ENCODE results near the gene RFTN1. TPM values are rescaled to one million over a fixed set of nuclear protein-coding genes. Genes with fewer than 3 reads are reported as not detected.

The RFTN1 gene
- total and polyA plus RNA-seq, 2 donors (not counting 3 experiments of a cell fraction or from before 2014, with no cell fraction given), result 40.3 to 43.3 TPM

DNA sequence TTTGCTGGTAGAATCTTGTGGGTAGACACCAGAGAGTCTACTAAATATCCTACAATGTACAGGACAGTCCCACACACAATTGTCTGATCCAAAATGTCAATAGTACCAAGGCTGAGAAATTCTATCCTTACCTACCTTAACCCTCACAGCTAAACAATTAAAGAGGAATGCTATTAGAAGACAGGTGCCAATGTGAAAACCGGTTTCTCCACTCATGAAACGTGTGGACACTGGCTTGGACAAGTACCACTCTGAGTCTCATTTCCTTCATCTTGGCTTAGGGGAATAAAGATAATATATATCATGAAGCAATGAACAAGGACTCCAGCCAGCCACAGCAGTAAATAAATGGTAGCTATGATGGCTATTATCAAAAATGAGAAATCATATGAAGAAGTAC is 90.2 kb downstream of the RFTN1 start:
- H3K4me3 ChIP-seq (replicated peaks in 1 of 3; ENCODE audit: insufficient read depth in 1 of 3, low read depth in 1 of 3, low read length in 3 of 3), result no peak overlapping the region
- intact Hi-C loops (cut with micrococcal nuclease), result no loop called here
- H3K36me3 ChIP-seq (ENCODE audit: control insufficient read depth in 2 of 2, extremely low read depth in 1 of 2, insufficient read depth in 2 of 2, low read length in 2 of 2), result no peaks in the 10 kb centered on the region
- POLR2A ChIA-PET, result no interaction called here
- peaks cover 1% of the 10 kb centered on the region for H3K79me2 ChIP-seq (ENCODE audit: control insufficient read depth, insufficient read depth, low read length)
- DNase-seq (ENCODE audit: low read depth, low spot score) (no peak), FAIRE-seq (no peak)
- dilution Hi-C loops (cut with MboI; ENCODE audit: extremely low pct_ligation_motif_present, low sequenced_read_pairs), result no loop called here
- CTCF ChIA-PET, result no interaction called here
- no peak for TF ChIP-seq JUN (IDR thresholded peaks at IDR 0.05; ENCODE audit: borderline replicate concordance, insufficient read depth, insufficient read length, low read depth)
- TF ChIP-seq, protein P1, sequence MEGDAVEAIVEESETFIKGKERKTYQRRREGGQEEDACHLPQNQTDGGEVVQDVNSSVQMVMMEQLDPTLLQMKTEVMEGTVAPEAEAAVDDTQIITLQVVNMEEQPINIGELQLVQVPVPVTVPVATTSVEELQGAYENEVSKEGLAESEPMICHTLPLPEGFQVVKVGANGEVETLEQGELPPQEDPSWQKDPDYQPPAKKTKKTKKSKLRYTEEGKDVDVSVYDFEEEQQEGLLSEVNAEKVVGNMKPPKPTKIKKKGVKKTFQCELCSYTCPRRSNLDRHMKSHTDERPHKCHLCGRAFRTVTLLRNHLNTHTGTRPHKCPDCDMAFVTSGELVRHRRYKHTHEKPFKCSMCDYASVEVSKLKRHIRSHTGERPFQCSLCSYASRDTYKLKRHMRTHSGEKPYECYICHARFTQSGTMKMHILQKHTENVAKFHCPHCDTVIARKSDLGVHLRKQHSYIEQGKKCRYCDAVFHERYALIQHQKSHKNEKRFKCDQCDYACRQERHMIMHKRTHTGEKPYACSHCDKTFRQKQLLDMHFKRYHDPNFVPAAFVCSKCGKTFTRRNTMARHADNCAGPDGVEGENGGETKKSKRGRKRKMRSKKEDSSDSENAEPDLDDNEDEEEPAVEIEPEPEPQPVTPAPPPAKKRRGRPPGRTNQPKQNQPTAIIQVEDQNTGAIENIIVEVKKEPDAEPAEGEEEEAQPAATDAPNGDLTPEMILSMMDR (IDR thresholded peaks at IDR 0.05; ENCODE audit: extremely low read depth in 1 of 2, insufficient read depth in 1 of 2, low read depth in 1 of 2, low read length in 2 of 2), result no peak
- no peak for TF ChIP-seq FOS (IDR thresholded peaks at IDR 0.05; ENCODE audit: borderline replicate concordance, insufficient read depth, low read length)
- no peak for TF ChIP-seq MYC (IDR thresholded peaks at IDR 0.05; ENCODE audit: low read depth, low read length)
- TF ChIP-seq POLR2AphosphoS5 (IDR thresholded peaks at IDR 0.05; ENCODE audit: insufficient read depth, low read depth, low read length), result no peak
- TF ChIP-seq POLR2A (IDR thresholded peaks at IDR 0.05; ENCODE audit: low read depth, low read length), result no peak
- no peak for TF ChIP-seq EZH2 (IDR thresholded peaks at IDR 0.05; ENCODE audit: borderline replicate concordance, low read depth, low read length, severe bottlenecking)
- no peak for TF ChIP-seq GATA2 (IDR thresholded peaks at IDR 0.05; ENCODE audit: insufficient read depth, insufficient read length, low read depth, low read length)
- TF ChIP-seq, protein P2, sequence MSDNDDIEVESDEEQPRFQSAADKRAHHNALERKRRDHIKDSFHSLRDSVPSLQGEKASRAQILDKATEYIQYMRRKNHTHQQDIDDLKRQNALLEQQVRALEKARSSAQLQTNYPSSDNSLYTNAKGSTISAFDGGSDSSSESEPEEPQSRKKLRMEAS (IDR thresholded peaks at IDR 0.05; ENCODE audit: insufficient read depth, insufficient read length), result no peak
- no peaks in the 10 kb centered on the region for H4K20me1 ChIP-seq (replicated peaks; ENCODE audit: control insufficient read depth, extremely low read depth, insufficient read depth, low read length)
- H3K9ac ChIP-seq (replicated peaks; ENCODE audit: extremely low read depth, insufficient read depth, low read length), result no peak overlapping the region
- BruUV-seq (replicated peaks), result no TSS peak
- H3K27ac ChIP-seq (ENCODE audit: insufficient read depth, low read depth, low read length), result no peak overlapping the region
- H3K9me3 ChIP-seq (replicated peaks; ENCODE audit: control insufficient read depth, insufficient read depth, low read length), result no peaks in the 10 kb centered on the region
- no peak overlapping the region for H2AFZ ChIP-seq (ENCODE audit: low read depth, low read length)
- peaks cover 6% of the 10 kb centered on the region for H3K4me1 ChIP-seq (ENCODE audit: control insufficient read depth, extremely low read depth, insufficient read depth, low read length)
- no peaks in the 10 kb centered on the region for H3K9me1 ChIP-seq (replicated peaks; ENCODE audit: control insufficient read depth, extremely low read depth, insufficient read depth, low read length)
- no peak overlapping the region for H3K4me2 ChIP-seq (ENCODE audit: insufficient read depth, low read length)
- H3K27me3 ChIP-seq (ENCODE audit: control insufficient read depth in 2 of 2, insufficient read depth in 2 of 2, low read length in 2 of 2), result no peaks in the 10 kb centered on the region
